ENCODE data around the gene NAT10.

DNA sequence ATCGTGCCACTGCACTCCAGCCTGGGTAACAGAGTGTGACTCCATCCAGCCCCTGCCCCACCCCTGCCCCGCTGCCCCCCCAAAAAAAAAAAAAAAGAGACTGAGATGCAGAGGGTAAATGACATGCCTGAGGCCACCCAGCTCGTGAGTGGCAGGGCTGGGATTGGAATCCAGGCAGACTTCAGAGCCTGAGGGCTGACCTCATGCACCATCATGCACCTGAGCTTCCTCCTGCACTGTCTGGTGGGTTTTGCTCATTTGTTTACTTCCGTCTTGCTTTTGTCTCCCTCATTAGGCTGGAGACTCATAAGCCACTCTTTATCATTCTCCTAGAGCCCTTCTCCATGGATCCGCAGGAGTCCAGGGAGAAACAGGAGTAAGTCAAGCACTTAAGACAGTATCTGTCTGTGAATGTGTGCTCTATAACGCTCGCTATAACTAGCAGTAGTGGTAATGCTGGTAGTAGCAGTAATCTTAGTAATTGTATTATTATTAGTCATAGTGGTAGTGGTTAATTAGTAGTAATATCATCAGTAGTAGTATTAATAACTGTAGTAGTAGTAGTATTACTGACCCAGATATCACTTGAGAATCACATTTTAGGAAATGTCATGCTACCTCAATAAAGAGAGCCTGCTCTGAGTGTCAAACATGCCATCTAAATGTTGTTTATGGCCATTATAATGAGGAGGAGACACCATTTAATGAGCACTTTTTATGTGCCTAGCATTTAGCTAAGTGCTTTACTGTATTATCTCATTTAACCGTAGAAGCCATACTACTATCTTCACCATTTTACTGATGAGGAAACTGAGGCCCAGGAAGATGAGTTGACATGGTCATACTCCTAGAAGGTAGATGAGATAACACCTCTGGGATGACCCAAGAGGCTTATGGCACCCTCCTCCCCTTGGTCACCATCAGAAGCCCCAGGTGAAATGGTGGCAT, 85.0 kb downstream of the NAT10 start:
- TF ChIP-seq POLR2A (IDR thresholded peaks at IDR 0.05; ENCODE audit: low read length) (no peak), GATA1 (IDR thresholded peaks at IDR 0.05; ENCODE audit: low read depth, low read length) (no peak)
